Fibroblast of skin of left quadriceps (primary cell): ENCODE measurements around the gene LSR.
"Not testable (repeated sequence)": the region's sequence is repeated elsewhere in the genome, so short reads cannot be mapped to it uniquely, and the experiment has no call there.

ENCODE experiments used
- DNase-seq, 2 experiments: peaks; one replicate each; pipeline ENCODE4 v3.0.0-alpha.2; 2013; ENCODE audit warnings: low read depth in 2 of 2

LSR gene

DNA sequence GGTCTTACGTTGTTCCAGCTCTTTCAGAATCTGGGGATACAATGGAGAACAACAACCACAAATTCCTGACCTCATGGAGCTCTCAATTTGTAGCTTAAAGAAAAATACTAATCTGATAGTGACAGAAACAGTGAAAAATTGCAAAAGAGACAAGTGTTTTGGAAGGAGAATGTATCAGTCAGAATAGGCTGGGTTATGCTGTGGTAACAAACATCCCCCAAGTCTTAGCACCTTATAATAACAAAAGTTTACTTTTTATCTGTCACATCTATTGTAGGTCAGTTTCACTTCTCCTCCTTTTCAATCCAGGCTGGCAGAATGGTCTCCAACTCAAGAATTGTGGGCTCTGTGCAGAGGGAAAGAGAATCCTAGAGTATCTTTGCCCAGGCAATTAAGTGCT is 29.8 kb upstream of the LSR start:
- DNase-seq, result no peak

DNA sequence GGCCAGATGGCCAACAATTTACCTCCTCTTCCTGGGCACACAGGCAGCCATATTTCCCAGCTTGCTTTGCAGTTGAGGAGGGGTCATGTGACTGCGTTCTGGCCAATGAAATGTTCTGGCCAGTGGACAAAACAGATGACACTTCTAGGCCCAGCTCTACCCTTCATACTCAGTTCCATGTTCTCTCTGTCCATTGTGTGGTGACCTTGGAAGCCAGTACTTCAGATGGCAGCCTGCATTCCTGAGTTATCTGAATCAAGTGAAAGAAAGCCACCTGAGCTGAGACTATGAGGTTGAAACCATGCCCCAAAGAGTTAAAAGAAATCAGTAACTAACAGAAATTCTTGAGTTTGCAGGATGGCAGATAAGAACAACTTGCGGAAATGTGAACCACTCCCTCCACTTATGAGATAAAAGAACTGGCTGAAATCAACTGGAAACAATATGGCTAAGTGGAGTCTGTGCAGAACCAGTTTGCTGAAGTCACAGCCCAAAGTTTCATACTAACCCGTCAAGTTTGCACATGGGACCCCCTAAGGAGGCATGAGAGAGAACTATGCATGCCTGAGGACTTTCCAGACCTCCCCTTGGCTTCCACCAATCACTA is 28.4 kb upstream of the LSR start:
- DNase-seq, result no peak

DNA sequence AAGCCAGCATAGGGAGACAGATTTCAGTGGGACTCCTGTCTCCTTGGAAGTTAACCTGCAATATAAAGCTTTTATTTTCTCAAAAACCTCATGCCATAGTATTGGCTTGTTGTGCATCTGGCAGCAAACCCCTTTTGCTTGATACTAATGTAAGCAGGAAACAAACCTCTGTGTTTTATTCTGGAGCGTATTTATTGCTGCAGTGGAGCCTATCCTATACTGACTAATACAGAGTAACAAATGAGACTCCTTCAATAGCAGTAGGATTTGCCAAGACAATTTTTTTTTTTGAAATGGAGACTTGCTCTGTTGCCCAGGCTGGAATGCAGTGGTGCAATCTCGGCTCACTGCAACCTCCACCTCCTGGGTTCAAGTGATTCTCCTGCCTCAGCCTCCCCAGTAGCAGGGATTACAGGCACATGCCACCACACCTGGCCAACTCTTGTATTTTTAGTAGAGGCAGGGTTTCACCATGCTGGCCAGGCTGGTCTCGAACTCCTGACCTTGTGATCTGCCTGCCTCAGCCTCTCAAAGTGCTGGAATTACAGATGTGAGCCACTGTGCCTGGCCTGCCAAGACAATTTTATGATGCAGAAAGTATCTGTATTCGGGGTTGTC is 27.7 kb upstream of the LSR start:
- DNase-seq, result not testable (repeated sequence)

DNA sequence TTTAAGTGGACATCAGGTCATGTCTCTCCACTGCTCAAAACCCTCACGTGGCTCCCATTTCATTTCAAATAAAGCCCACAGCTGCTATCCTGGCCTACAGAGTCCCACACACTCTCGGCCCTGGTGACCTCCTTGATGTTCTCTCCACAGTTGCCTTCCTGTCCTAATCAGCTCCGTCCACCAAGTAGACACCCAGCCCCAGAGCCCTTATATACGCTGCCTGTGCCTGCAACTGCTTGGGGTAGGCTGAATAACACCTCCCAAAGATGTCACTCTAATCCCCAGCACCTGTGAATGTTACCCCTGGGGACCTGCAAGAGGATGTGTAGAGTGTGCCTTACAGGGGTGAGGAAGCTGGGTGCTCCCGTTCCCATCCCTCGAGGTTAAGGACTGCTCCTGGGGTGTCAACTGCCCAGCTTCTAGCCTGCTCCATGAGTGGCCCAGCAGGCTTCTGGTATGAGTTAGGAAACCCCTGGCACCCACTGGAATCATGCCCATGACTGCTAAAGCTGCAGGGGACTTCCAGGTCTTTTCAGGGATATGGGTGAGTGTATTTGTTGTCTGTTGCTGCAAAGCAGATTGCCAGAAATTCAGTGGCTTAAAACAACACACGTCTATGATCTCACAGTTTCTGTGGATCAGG is 26.3 kb upstream of the LSR start:
- no peak for DNase-seq

DNA sequence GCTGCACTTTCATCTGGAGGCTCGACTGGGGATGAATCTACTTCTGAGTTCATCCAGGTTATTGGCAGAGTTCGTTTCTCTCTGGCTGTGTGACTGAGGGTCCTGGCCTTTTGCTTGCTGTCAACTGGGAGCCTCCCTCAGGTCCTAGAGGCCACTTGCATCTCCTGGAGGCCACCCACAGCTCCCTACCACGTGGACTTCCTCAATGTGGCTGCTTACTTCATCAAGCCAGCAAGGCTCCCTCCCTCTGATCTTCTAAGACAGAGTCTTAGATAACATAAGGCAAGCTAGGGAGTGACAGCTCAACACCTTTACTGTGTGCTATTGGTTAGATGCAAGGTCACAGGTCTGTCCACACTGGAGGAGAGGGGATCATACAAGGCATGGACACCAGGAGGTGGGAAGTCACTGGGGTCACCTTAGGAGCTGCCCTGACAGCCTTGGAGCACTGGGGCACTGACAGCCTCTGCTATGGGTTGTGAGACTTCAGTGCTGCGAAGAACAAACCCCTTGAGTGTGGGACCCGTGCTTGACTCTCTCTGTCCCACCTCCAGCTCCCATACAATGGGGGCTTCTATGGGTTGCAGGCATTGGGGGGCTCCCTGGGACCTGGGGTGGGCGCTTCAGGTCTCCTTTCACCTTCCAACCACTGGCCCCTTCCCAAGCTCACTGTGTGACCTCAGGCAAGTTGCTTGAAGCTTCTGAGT is 25.6 kb upstream of the LSR start:
- DNase-seq, result no peak

DNA sequence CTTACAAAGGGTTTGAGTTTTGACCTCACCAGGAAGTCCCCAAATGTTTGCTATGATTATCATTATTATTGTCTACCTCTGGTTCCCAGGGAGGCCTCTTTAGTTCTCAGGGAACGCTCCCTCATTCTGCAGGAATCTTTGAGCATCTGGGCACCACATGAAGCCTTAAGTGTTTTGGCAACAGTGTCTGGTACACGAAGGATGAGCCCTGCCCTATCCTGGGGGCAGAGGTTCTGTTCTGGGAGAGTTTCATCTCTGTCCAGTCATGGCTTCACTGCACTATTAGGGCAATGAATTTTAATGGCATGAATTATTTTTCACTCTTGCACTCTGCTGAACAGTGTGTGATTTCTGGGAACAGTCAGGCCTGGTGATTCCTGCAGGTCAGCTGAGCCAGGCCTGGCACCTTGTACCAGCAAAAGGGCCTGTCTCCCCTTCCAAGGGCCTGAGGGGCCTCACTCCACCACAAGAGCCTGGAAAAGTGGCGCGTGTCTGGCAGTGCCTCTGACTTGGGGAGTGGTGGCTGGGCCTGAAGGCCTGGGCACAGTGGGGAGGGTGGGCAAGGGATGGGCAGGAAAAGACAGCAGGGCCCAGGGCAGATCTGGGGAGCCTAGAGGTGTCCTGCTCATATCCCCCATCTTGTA is 24.8 kb upstream of the LSR start:
- DNase-seq, result no peak

DNA sequence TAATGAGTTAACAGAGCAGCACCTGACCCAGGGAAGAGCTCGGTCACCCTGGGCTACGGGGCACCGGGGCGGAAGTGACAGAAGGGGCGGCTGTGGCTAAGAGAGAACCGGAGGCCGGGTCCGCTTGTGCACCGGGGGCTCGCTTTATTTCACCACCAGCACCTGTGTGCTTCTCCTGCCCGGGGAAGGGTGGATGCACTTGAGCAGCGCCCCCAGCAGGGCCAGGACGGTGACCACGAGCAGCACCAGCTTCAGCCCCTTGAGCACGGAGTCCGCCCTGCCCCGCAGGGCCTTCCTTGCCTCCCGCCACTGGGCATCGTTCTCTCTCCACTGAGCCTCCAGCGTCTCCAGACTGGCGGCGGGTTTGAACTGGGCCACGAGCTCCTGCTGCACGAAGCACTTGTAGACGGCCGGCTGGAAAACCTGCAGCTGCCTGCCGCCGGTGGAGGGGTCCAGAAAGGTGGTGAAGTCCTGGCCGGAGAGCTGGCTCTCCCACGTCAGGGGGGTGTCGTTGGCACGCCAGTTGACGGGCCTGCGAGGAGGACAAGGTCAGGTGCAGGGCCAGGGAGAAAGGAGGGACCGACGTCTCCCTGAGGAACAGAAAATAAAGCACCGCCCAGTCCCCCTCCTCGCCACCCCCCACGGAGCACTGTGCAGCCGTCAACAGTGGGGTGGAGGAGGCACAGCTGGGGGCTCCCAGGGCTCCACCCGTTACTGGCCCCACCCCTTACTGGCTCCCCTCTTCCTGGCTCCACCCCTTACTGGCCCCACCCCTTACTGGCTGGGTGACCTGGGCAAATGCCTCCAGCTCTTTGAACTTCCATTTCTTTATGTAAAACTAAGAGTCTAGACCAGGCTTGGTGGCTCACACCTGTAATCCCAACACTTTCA is 23.9 kb upstream of the LSR start:
- no peak for DNase-seq

DNA sequence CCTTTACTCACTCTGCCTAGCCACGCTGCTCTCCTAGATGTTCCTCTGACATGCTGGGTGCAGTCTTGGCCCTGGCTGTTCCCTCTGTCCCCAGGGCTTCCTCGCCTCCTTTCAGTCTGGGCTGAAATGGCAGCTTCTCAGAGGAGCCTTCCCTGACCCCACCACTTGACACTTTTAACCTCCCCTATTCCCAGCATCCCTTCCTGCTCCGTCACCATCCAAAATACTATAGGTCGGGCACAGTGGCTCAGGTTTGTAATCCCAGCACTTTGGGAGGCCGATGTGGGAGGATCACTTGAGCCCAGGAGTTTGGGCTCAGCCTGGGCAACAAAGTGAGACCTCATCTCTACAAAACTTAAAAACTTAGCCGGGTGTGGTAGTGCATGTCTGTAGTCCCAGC is 22.9 kb upstream of the LSR start:
- no peak for DNase-seq

DNA sequence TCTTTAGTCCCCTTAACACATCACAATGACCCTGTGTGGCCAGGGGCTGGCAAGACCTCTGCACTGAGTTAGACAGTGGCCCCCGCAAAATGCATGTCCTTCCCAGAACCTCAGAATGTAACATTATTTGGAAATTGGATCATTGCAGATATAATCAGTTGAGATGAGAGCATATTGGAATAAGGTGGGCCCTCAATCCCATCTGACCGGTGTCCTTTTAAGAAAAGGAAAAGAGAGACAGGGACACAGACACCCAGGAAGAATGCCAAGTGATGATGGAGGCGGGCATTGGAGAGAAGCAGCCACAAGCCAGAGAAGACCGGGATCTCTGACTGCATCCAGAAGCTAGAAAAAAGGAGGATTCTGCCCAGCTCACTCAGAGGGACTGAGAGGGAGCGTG is 22.1 kb upstream of the LSR start:
- DNase-seq, result no peak

DNA sequence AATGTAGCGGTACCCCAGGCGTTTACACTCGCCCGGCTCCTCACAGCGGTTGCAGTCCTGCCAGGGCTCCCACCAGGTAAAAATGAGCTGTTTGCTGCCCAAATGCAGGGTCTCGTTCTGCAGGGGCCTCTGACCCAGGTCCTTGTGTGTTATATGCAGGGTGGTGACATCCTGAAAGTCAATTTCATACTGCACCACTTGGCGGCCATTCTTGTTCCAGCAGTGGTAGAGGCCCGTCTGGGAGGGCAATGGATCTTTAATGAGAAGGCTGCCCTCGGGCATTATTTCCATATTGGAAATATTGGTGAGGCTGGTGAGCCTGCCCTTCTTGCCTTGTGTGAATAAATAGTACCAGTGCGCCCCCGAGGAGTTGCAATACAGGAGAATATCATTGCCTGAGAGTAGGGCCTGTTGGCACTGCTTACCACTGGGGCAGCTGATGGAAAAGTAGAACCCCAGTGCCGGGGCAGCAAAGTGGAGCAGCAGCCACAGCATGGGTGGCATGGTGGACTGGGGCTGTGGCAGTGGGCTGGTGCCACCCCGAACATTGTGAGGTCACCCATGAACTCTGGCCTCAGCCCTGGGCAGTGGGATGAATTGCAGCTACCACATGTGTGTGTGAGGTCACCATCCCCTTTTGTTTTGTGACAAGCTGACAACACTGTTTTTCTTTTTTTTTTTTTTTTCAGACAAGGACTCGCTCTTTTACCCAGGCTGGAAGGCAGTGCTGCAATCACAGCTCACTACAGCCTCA is 20.4 kb upstream of the LSR start, which contains the start of gene FAM187B:
TSS of gene FAM187B (minus strand) at position 563 of the 754 bp plus-strand sequence. CDS start at position 504, 59 bp downstream.
- no peak for DNase-seq

DNA sequence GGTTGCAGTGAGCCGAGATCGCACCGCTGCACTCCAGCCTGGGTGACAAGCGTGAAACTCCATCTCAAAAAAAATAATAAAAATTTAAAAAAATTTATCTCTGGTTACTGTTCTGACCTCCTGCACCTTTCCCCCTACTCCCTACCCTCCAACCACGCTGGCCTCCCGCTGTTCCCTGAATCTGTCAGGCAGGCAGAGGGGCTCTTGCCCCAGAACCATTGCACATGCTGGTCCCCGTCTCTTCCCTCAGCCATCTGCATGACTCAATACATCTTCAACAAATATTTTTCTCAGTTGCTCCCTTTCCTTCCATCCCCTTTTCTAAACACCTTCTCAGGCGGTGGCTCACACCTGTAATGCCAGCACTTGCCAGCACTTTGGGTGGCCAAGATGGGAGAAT is 19.2 kb upstream of the LSR start:
- no peak for DNase-seq

DNA sequence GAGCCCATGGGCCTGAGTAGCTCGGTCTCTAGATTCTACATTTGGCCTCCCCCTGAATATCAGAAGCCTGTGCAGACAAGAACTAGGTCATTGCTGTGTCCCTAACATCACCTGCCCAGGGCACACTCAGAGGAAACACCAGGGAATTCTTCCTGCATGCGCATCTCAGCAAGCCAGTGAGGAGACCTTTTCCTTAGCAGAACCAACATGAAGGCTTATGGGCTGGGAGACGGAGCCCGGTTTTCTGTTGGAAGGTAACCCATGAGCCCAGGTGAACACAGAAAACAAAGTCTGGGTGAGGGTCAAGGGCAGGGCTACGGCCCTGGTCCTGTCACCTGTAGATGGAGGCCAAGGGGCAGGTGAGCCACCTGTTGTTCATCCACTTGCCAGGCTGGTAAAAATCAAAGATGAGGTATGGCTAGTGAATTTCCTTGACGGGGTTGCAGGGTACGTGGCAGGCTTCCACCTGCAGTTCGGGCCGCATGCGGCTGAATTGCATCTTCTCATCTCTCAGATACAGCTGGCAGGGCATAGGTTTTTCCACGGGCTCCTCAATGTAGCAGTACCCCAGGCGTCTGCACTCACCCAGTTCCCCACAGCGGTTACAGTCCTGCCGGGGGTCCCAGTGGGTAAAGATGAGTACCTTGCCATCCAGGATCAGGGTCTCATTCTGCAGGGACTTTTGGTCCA is 16.7 kb upstream of the LSR start:
- DNase-seq, result no peak

DNA sequence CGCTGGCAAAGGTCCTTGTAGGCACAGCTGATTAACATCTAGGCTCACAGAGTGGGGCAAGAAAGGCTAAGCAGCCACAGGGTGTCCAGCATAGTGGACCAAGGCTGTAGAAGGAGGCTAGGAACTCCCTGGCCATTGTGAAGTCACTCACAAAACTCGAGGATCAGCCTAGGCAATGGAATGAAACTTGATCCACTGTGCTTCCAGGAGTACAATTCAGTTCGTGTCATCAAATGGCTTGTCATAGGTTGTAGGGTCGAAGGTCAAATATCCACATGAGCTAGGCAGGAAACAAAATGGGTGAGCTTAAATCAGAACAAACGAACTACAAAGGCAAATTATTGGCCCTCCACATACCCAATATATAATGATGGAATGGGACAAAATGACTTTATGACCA is 15.9 kb upstream of the LSR start:
- DNase-seq, result no peak

DNA sequence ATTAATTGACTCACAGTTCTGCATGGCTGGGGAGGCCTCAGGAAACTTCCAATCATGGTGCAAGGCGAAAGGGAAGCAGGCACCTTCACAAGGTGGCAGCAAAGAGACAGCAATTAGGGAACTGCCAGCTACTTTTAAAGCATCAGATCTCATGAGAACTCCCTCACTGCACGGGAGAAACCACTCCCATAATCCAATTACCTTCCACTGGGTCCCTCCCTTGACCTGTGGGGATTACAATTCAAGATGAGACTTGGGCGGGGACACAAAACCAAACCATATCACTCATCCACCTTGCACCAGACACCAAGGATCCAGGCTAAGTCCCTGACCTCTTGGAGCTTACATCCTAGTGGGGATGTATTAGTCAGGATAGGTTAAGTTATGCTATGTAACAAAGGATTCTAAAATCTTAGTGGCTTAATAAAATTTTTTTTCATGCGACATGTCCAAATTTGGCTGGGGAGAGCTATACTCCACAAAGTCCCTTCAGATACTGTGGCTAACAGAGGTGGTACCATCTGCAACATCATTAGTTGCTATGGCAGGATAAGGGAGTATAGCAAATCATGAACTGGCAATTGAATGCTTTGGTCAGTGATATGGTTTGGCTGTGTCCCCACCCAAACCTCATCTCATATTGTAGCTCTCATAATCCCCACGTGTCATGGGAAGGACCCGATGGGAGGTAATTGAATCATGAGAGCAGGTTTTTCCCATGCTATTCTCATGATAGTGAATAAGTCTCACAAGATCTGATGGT is 12.0 kb upstream of the LSR start:
- DNase-seq, result no peak

DNA sequence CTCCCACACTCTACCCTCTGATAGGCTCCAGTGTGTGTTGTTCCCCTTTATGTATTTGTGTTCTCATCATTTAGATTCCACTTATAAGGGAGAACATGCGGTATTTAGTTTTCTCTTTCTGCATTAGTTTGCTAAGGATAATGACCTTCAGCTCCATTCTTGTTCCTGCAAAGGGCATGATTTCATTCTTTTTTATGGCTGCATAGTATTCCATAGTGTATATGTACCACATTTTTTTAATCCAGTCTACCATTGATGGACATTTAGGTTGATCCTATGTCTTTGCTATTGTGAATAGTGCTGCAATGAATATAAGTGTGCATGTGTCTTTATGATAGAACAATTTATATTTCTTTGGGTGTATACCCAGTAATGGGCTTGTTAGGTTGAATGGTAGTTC is 9.2 kb upstream of the LSR start:
- DNase-seq, result not testable (repeated sequence)

DNA sequence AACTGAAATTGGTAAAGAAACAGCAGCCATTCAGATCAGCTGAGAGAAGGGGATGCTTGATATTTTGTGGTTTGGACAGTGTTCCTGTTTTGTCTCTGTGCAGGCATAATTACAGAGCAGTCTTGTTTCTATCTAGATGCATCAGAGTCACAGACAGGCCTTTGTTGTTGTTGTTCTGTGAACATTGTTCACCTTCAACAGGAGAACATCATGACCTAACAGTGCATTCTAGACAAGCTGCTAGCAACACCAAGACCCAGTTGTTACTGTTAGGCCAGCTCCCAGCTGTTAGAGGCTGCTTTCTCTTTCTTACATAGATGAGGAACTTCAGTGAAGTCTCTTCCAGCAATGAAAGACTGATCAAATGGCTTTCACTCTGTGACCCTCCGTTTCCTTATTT is 8.5 kb upstream of the LSR start:
- no peak for DNase-seq

DNA sequence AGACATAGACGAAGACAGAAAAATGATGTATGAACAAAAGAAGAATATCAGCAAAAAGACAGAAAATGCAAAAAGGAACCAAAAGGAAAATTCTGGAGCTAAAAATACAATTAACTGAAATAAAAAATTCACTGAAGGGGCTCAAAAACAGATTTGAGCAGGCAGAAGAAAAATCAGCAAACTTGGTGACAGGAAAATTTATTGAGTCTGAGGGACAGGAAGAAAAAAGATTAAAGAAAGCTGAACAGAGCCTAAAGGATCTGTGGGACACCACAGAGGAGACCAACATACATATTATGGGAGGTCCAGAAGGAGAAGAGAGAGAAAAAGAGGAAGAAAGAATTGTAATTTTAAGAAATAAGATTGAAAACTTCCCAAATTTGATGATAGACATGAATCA is 7.4 kb upstream of the LSR start:
- no peak for DNase-seq

DNA sequence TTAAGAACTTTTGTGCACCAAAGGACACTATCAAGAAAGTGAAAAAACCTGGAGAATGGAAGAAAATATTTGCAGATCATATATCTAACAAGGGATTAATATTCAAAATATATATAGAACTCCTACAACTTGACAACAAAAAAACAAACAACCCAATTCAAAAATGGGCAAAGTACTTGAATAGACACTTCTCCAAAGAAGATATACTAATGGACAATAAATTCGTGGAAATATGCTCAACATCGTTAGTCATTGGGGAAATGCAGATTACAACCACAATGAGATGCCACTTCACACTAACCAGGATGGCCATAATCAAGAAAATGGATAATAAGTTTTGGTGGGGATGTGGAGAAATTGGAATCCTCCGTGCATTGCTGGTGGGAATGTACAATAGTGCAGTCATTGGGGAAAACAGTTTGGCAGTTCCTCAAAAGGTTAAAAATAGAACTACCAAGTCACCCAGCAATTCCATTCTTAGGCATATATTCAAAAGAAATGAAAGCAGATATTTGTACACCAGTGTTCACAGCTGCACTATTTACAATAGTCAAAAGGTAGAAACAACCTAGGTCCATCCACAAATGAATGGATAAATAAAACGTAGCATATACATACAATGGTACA is 2.2 kb upstream of the LSR start:
- DNase-seq, result no peak
